ENCODE results near the gene IL18RAP.

DNA sequence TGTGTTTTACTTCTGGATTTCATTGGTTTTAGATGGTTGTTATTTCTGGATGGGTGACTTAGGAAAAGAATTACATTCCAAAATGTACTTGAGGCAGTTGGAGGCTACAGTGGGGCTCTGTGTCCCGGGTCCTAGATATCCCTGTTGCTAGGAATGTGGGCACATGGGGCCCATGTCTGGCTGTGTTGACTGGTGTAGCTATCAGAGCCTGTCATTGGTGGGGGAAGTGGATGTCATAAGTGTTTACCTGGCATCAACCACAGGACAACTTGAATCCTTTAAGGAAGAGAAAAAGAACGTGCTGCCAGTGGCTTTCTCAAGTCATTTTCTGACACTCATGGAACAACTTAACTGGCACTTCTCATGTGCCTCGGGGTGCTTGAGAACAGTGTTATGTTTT lies 37.0 kb upstream of the IL18RAP start:
- TF ChIP-seq SUZ12 (IDR thresholded peaks at IDR 0.05; ENCODE audit: extremely low read depth, insufficient read depth, insufficient read length) (no peak), ZNF274 (IDR thresholded peaks at IDR 0.05; ENCODE audit: low read depth, low read length) (no peak), YY1 (IDR thresholded peaks at IDR 0.05; ENCODE audit: insufficient read depth, insufficient read length) (no peak)
